GM12878 (cell line): ENCODE data around the gene PPP1R12A. TPM values are rescaled to one million over a fixed set of nuclear protein-coding genes. Genes with fewer than 3 reads are reported as not detected.

Experiments used
- BCL11A ChIP-seq: IDR thresholded peaks from 2 replicates; pipeline ENCODE4 v1.6.1; 2011; ENCODE audit warnings: low read depth, low read length
- CBX5 ChIP-seq: sonication (generic); IDR thresholded peaks from 2 replicates; pipeline ENCODE4 v1.6.1; 2016; ENCODE audit warnings: low read depth, moderate library complexity, mild to moderate bottlenecking, inconsistent platforms
- CEBPZ ChIP-seq: fragments of 150-350 bp; IDR thresholded peaks from 2 replicates; pipeline ENCODE4 v1.6.1; 2016; ENCODE audit warnings: low read depth, low read length
- DPF2 ChIP-seq: fragments of 450-650 bp; IDR thresholded peaks from 2 replicates; pipeline ENCODE4 v1.6.1; 2017; ENCODE audit warnings: mild to moderate bottlenecking
- EGR1 ChIP-seq, 2 experiments: IDR thresholded peaks; 1 replicate in 1 of 2; 2 replicates in 1 of 2; pipeline ENCODE4 v1.6.1; 2011 to 2012; ENCODE audit warnings: low read depth in 2 of 2, low read length in 2 of 2, borderline replicate concordance in 1 of 2, mild to moderate bottlenecking in 1 of 2, moderate library complexity in 1 of 2
- EP300 ChIP-seq, 2 experiments: fragments of 150-350 bp in 1 of 2; IDR thresholded peaks; 2 replicates each; pipeline ENCODE4 v1.6.1; 2011 to 2012; ENCODE audit warnings: low read depth in 2 of 2, low read length in 2 of 2, borderline replicate concordance in 1 of 2, improper control_type of control experiment in 1 of 2, inconsistent platforms in 1 of 2; ENCODE audit not compliant: control insufficient read depth in 1 of 2
- HDAC2 ChIP-seq: fragments of 200-600 bp; sonication (generic); IDR thresholded peaks from 2 replicates; pipeline ENCODE4 v1.6.1; 2017
- HDAC6 ChIP-seq: fragments of 200-600 bp; sonication (generic); IDR thresholded peaks from one replicate; pipeline ENCODE4 v1.8.0; 2017; ENCODE audit warnings: antibody characterized with exemption; ENCODE audit not compliant: unreplicated experiment
- JUNB ChIP-seq: IDR thresholded peaks from 2 replicates; pipeline ENCODE4 v1.6.1; 2016; ENCODE audit warnings: antibody characterized with exemption, mild to moderate bottlenecking
- JUND ChIP-seq: IDR thresholded peaks from 2 replicates; pipeline ENCODE4 v1.6.1; 2012; ENCODE audit warnings: low read depth, mild to moderate bottlenecking, low read length, improper control_type of control experiment, moderate library complexity
- KLF5 ChIP-seq: fragments of 450-650 bp; IDR thresholded peaks from 2 replicates; pipeline ENCODE4 v1.6.1; 2014; ENCODE audit warnings: mild to moderate bottlenecking; ENCODE audit not compliant: partially characterized antibody
- MTA2 ChIP-seq: fragments of 450-650 bp; IDR thresholded peaks from 2 replicates; pipeline ENCODE4 v1.6.1; 2016; ENCODE audit warnings: low read depth, mild to moderate bottlenecking, moderate library complexity
- NR2C1 ChIP-seq: fragments of 450-650 bp; IDR thresholded peaks from 2 replicates; pipeline ENCODE4 v1.6.1; 2017; ENCODE audit warnings: antibody characterized with exemption, mild to moderate bottlenecking, moderate library complexity
- POLR2AphosphoS2 ChIP-seq: IDR thresholded peaks from 2 replicates; pipeline ENCODE4 v1.6.1; 2011; ENCODE audit warnings: low read depth, mild to moderate bottlenecking, low read length, improper control_type of control experiment, moderate library complexity
- POU2F2 ChIP-seq: IDR thresholded peaks from 3 replicates; pipeline ENCODE4 v1.6.1; 2011; ENCODE audit warnings: low read depth, mild to moderate bottlenecking, low read length, borderline replicate concordance
- RCOR1 ChIP-seq: conservative IDR thresholded peaks from 2 replicates; pipeline ENCODE4 v1.6.1; 2012; ENCODE audit warnings: low read depth, low read length, improper control_type of control experiment
- SREBF1 ChIP-seq: IDR thresholded peaks from 2 replicates; pipeline ENCODE4 v1.6.1; 2012; ENCODE audit warnings: mild to moderate bottlenecking, low read length
- STAT1 ChIP-seq: fragments of 450-650 bp; conservative IDR thresholded peaks from 2 replicates; pipeline ENCODE4 v1.6.1; 2014; ENCODE audit warnings: antibody characterized with exemption, mild to moderate bottlenecking
- USF1 ChIP-seq: IDR thresholded peaks from 2 replicates; pipeline ENCODE4 v1.6.1; 2011; ENCODE audit warnings: borderline replicate concordance, low read depth, mild to moderate bottlenecking, moderate library complexity, mixed read lengths, low read length; ENCODE audit not compliant: insufficient read depth; ENCODE audit errors: extremely low read length
- ZBTB11 ChIP-seq: fragments of 450-650 bp; formaldehyde crosslinking; IDR thresholded peaks from 2 replicates; pipeline ENCODE4 v1.5.0; 2022; ENCODE audit warnings: mild to moderate bottlenecking, missing genetic modification characterization
- ZNF217 ChIP-seq: fragments of 450-650 bp; IDR thresholded peaks from 2 replicates; pipeline ENCODE4 v1.6.1; 2017; ENCODE audit warnings: antibody characterized with exemption, mild to moderate bottlenecking
- ZNF24 ChIP-seq: fragments of 450-650 bp; IDR thresholded peaks from 2 replicates; pipeline ENCODE4 v1.6.1; 2017; ENCODE audit warnings: antibody characterized with exemption, mild to moderate bottlenecking
- ZSCAN29 ChIP-seq: fragments of 450-650 bp; IDR thresholded peaks from 2 replicates; pipeline ENCODE4 v1.6.1; 2017; ENCODE audit warnings: mild to moderate bottlenecking, moderate library complexity
- polyA plus RNA-seq, 11 experiments: library from polyadenylated mRNA; depleted of rRNA in 4 of 11; unstranded in 6 of 11; stranded (reverse) in 5 of 11; fragments of >200 nt; fragmentation: Nextera tagmentation in 4 of 11; fragmentation: Illumina TruSeq in 1 of 11; extraction: Ambion mirVana in 4 of 11; extraction: Trizol in 1 of 11; gene quantifications; 1 replicate in 1 of 11; 2 replicates in 10 of 11; pipeline versions ENCODE4 v1.2.1 to v1.2.3, GENCODE V29; 2011 to 2016; ENCODE audit warnings: inconsistent platforms in 2 of 11, missing spikeins in 2 of 11, low read depth in 1 of 11
- total RNA-seq, 4 experiments: library from RNA; depleted of rRNA in 3 of 4; stranded (reverse); fragments of >200 nt in 3 of 4; fragmentation: Illumina TruSeq in 1 of 4; extraction: Trizol in 1 of 4; gene quantifications; 2 replicates each; pipeline versions ENCODE4 v1.2.1 to v1.2.3, GENCODE V29; 2013 to 2021

PPP1R12A gene
- total and polyA plus RNA-seq, 10 of the 15 experiments (the other 5 are each of a cell fraction or from before 2014, with no cell fraction given), result 22.8 to 134 (median 51.4) TPM

GRCh38 chr12:79927772-79928474 lies 7.0 kb downstream of the PPP1R12A start (continued):
- TF ChIP-seq ZBTB11, result no peak
- TF ChIP-seq DPF2, result 0 out of 2 replicates have a peak, but pooled peaks have one; percentile 29
- TF ChIP-seq CBX5, result no peak
- no peak for TF ChIP-seq JUND
- TF ChIP-seq RCOR1, result no peak
- no peak for TF ChIP-seq ZSCAN29
- 0 out of 4 replicates have a peak, but pooled peaks of 1 of the 2 experiments have one; percentile 15 for TF ChIP-seq EP300 (IDR thresholded peaks at IDR 0.05; ENCODE audit: borderline replicate concordance in 1 of 2, control insufficient read depth in 1 of 2, low read depth in 2 of 2, low read length in 2 of 2)
- TF ChIP-seq POLR2AphosphoS2, result no peak
- TF ChIP-seq USF1, result no peak
- TF ChIP-seq KLF5, result no peak
- TF ChIP-seq POU2F2, result no peak
- no peak for TF ChIP-seq SREBF1
- TF ChIP-seq HDAC2, result no peak
- TF ChIP-seq BCL11A, result no peak
- TF ChIP-seq EGR1 (IDR thresholded peaks at IDR 0.05; ENCODE audit: borderline replicate concordance in 1 of 2, low read depth in 2 of 2, low read length in 2 of 2), result no peak
- no peak for TF ChIP-seq JUNB
- no peak for TF ChIP-seq HDAC6
- TF ChIP-seq MTA2, result no peak
- no peak for TF ChIP-seq CEBPZ
- no peak for TF ChIP-seq STAT1
- TF ChIP-seq NR2C1, result no peak
- no peak for TF ChIP-seq ZNF24
- no peak for TF ChIP-seq ZNF217
